Bronchial epithelial cell (primary cell): ENCODE results near the gene COQ4. TPM values are rescaled to one million over a fixed set of nuclear protein-coding genes. Genes with fewer than 3 reads are reported as not detected.
"Not testable (repeated sequence)": the region's sequence is repeated elsewhere in the genome, so short reads cannot be mapped to it uniquely, and the experiment has no call there.

Source experiments
- DNase-seq: peaks from one replicate; pipeline ENCODE4 v3.0.0-alpha.2; 2010; ENCODE audit warnings: low read depth
- FAIRE-seq: peaks from 2 replicates; lab custom pipeline; 2011; peaks lifted over from hg19 to GRCh38; lab: Jason Lieb, UNC
- H3K27me3 ChIP-seq: 2 replicates; pipeline ENCODE4 v1.5.1; 2011; ENCODE audit warnings: low read length; ENCODE audit not compliant: control insufficient read depth, insufficient read depth
- H3K36me3 ChIP-seq: 2 replicates; pipeline ENCODE4 v1.5.1; 2011; ENCODE audit warnings: low read length; ENCODE audit not compliant: control insufficient read depth, insufficient read depth
- H3K4me3 ChIP-seq: 2 replicates; pipeline ENCODE4 v1.5.1; 2011; ENCODE audit warnings: mild to moderate bottlenecking, low read depth, low read length, control low read depth
- total RNA-seq: library from RNA; depleted of rRNA; stranded (reverse); fragments of >200 nt; gene quantifications from 2 replicates; pipeline ENCODE4 v1.2.1, GENCODE V29; 2014
- TF ChIP-seq, protein P1 (sequence below): IDR thresholded peaks from 2 replicates; pipeline ENCODE4 v1.5.1; 2011; ENCODE audit warnings: mild to moderate bottlenecking, moderate library complexity, low read length, control low read depth, inconsistent platforms; ENCODE audit not compliant: insufficient read depth, severe bottlenecking

Gene COQ4
- 24.7 and 28.8 TPM in 2 replicates for total RNA-seq

DNA sequence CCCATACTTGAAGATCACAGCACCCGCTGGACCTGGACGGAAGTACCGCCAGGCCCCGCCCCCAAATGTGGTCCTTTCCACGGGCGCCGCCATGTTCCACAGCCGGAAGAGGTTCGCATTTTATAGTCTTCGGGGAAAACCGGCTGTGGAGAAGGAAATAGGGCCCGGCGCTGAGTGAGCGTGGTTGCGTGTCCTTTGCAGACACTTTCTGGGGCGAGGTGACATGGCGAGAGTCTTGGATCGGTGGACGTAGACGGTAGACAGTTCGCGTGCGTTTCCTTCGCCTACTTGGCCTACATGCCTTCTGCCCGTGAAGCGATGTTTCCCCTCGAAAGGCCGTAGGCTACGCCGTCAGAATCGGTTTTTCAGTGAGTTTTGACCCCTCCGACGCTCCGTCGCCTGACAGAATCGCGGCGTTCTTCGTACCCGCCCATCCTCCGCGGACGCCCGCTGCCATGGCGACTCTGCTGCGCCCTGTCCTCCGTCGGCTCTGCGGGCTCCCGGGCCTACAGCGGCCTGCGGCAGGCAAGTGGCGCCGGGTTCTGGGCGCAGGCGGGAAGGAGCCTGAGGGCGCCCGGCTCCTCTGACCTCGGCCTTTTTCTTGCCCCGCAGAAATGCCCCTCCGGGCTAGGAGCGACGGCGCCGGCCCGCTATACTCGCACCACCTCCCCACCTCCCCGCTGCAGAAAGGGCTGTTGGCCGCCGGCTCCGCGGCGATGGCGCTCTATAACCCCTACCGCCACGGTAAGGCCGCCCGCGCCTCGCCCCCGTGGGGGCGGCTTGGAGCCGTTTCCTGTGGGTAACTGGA, at the start of gene COQ4, which contains the start of gene TRUB2:
COQ4 (plus strand) TSS at position 436 of the 808 bp plus-strand sequence; CDS start at position 456, 20 bp downstream.
TRUB2 (minus strand) TSS at position 44 of the 808 bp plus-strand sequence; CDS start at position 5, 39 bp downstream.
- TF ChIP-seq, protein P1, sequence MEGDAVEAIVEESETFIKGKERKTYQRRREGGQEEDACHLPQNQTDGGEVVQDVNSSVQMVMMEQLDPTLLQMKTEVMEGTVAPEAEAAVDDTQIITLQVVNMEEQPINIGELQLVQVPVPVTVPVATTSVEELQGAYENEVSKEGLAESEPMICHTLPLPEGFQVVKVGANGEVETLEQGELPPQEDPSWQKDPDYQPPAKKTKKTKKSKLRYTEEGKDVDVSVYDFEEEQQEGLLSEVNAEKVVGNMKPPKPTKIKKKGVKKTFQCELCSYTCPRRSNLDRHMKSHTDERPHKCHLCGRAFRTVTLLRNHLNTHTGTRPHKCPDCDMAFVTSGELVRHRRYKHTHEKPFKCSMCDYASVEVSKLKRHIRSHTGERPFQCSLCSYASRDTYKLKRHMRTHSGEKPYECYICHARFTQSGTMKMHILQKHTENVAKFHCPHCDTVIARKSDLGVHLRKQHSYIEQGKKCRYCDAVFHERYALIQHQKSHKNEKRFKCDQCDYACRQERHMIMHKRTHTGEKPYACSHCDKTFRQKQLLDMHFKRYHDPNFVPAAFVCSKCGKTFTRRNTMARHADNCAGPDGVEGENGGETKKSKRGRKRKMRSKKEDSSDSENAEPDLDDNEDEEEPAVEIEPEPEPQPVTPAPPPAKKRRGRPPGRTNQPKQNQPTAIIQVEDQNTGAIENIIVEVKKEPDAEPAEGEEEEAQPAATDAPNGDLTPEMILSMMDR: no peak
- peak within 1 kb of the TSS; percentile 84 for H3K4me3 ChIP-seq
- DNase-seq: peak; percentile 83
- no peaks in the 10 kb centered on the region for H3K27me3 ChIP-seq
- H3K36me3 ChIP-seq: peaks cover 4% of the 10 kb centered on the region
- no peak for FAIRE-seq

DNA sequence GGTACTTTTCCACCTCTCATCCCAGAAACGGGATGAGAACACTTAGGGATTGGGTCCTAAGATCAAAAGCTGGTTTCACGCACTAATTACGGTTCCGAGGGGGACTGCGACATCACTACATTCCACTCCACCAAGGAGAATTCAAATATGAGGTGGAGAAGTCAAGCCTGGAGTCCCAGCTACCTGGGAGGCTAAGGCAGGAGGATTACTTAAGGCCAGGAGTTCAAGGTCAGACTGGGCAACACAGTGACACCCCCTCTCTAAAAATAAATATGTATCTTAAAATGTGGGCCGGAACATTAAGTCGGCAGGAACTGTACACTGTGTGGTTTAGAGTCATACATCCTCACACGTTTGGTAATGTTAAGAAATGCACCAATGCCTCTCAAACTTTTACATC, 48.4 kb upstream of the COQ4 start:
- H3K27me3 ChIP-seq: no peaks in the 10 kb centered on the region
- H3K36me3 ChIP-seq: peaks cover 5% of the 10 kb centered on the region
- TF ChIP-seq, protein P1: no peak
- FAIRE-seq (no peak), DNase-seq (no peak)
- H3K4me3 ChIP-seq: no peak overlapping the region

DNA sequence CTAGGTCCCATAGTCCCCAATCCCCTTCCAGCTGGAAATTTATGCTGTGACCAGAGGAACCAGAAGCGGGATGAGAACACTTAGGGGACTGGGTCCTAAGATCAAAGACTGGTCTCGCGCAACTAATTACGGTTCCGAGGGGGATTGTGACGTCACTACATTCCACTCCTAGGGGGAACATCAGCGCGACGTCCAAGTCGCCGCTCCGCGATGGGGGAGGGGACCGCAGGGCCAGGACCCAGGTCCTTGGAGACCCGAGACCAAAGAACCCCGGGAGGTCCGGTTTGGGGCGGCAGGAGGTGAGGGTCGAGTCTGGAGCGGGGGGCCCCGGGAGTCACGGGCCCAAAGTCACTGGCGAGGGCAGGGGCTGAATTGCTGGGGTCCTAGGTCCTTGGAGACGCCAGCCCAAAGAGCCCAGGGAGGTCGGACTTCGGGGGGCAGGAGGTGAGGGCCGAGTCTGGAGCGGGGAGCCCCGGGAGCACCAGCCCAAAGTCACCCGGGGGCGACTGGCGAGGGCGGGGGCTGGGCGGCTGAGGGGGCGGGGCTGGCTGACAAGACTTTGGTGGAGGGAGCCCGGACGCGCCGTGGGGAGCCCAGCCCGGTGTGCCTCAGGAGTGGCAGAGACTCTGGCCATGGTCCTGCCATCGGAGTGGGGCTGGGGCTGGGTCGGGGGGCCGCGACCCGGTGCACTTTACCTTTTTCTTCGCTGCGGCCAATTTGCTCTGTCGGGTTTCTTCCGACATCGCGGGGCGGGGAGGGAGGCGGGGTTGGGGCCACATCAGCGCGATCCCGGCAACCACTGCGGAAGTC, 47.2 kb upstream of the COQ4 start, which contains the start of gene GOLGA2:
GOLGA2 (minus strand) TSS at position 810 of the 810 bp plus-strand sequence; CDS start at position 779, 31 bp downstream.
- TF ChIP-seq, protein P1: no peak
- Histone ChIP-seq H3K4me3 (peak within 1 kb of the TSS; percentile 91), H3K36me3 (peaks cover 2% of the 10 kb centered on the region), H3K27me3 (no peaks in the 10 kb centered on the region)
- peak; percentile 13 for DNase-seq
- no peak for FAIRE-seq

DNA sequence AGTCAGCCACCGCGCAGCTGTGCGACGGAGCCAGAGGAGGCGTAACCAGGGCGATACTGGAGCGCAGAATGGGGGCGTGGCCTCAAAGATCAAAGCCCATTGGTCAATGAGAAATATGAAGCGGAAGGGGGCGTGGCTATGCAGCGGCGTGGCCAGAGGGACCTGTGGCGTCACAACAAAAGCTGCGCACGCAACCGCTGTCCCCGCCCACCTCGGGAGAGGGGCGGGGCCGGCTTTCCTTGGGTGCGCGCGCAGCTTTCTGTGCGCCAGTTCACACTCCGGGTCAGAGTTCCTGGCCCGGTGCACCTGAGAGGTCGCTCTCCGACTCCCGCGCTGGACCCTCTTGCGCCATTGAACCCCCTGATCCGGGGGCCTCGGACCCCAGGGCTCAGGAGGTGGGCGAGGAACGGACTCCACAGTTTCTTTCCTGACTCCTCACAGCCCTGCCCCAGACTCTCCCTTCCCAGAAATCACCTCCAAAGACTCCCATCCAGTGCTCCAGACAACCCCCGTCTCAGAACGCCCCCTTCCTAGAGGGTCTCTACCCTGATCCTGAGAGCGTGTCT, 46.5 kb upstream of the COQ4 start, which contains the start of gene SWI5:
SWI5 (plus strand) TSS at position 269 of the 566 bp plus-strand sequence.
- Histone ChIP-seq H3K4me3 (peak within 1 kb of the TSS; percentile 91), H3K36me3 (peaks cover 2% of the 10 kb centered on the region), H3K27me3 (no peaks in the 10 kb centered on the region)
- peak; percentile 96 for DNase-seq
- TF ChIP-seq, protein P1: no peak
- no peak for FAIRE-seq

DNA sequence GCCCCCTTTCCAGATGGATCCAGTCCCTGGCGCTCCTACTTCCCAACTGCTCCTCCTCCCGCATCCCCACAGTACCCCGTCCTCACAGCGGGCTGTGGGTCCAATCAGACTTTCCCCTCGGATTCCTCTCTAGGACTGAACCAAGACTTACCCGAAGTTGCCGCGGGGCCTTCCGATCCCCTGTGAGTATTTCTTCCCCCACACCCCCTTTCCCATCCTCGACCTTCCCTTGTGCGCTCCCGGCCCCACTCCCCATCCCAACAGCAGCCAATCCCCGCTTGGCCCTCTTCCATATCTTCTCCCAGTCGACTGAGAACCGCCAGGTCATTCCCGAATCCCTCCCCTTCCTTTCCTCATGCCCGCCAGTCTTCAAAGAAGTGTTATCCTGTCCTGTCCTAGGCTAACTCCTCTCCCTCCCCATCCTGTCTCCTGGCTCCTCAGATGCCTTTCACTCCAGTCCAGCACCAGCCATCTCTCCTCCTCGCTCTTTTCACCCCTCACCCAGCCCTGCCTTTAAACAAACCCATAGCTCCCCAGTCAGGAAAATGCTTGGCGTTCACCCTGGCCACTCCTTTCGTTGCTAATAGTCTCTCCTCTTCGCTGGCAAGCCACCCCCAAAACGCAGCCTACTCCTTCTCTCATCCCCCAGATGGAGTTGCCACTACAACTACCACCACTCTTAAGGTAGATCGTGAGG, 45.9 kb upstream of the COQ4 start:
- no peak for FAIRE-seq
- Histone ChIP-seq H3K36me3 (peaks cover 2% of the 10 kb centered on the region), H3K27me3 (no peaks in the 10 kb centered on the region), H3K4me3 (peak overlapping the region; percentile 91)
- peak; percentile 21 for DNase-seq
- TF ChIP-seq, protein P1: no peak

DNA sequence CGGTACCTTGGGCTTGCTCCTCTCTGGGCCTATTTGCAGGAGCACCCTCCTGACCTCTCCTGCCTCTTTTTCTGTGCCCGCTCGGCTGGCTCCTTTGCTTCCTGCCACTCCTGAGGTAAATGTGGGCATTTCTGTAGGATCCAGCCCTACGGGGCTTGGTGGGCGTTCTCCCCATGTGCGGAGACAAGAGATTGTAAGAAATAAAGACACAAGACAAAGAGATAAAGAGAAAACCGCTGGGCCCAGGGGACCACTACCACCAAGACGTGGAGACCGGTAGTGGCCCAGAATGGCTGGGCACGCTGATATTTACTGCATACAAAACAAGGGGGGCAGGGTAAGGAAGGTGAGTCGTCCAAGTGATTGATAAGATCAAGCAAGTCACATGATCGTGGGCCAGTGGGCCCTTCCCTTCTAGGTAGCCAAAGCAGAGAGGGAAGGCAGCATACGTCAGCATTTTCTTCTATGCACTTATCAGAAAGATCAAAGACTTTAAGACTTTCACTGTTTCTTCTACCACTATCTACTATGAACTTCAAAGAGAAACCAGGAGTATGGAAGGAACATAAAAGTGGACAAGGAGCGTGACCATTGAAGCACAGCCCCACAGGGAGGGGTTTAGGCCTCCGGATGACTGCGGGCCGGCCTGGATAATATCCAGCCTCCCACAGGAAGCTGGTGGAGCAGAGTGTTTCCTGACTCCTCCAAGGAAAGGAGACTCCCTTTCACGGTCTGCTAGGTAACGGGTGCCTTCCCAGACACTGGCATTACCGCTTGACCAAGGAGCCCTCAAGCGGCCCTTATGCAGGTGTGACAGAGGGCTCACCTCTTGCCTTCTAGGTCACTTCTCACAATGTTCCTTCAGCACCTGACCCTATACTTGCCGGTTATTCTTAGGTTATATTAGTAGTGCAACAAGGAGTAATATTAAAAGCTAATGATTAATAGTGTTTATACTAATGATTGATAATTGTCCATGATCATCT, 43.3 kb upstream of the COQ4 start:
- not testable (repeated sequence) for FAIRE-seq, H3K4me3 ChIP-seq, H3K27me3 ChIP-seq, H3K36me3 ChIP-seq, DNase-seq
